Stimulated activated CD4-positive, alpha-beta T cell treated with anti-CD3 and anti-CD28 coated beads, Interleukin-2, amount 100 ng/mL, for 4 hours (primary cell): ENCODE data around the gene SHMT1.
"Not testable (repeated sequence)": the region's sequence is repeated elsewhere in the genome, so short reads cannot be mapped to it uniquely, and the experiment has no call there.

ENCODE experiments used
- DNase-seq: peaks from one replicate; pipeline ENCODE4 v3.0.0-alpha.2; 2020; ENCODE audit warnings: low read depth

The SHMT1 gene

GRCh38 chr17:18378205-18378505 is 14.8 kb upstream of the SHMT1 start:
- DNase-seq: no peak

DNA sequence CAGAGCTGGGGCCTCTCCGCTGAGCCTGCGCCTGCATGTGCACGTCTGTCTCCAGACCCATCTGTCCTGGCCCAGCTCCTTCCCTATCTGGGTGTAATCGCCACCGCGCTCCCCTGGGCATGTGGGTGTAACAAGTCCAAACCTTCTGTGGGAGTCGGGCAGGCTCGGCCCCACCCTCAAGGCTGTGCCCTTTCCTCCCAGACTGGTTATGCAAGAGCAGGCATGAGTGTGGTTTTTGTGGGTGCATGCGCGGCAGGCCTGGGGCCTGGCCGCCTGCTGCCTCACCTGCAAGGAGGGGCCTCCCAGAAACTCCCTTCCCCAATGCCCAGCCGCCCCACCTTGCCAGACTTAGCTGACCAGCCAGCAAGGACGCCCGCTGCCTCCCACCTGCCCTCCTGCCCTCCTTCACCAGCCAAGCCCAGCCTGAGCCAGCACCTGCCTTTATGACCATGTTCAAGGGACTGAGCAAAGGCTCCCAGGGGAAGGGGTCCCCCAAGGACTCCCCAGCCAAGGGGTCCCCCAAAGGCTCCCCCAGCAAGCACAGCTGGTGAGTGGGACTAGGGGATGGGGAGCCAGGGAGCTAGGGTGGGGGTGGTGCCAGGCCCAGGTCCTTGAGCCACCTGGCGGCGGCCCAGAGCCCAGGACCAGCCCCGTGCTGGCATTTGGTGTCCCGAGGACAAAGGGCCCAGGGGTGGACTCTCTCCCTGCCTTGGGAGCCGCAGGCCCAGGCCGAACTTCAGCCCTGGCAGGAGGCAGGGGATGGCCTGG is 14.3 kb upstream of the SHMT1 start, which contains the start of gene EVPLL:
Gene EVPLL, plus strand, starts transcription at position 342 of the 768 bp plus-strand sequence. CDS start 3,160 bp downstream, outside the sequence.
- no peak for DNase-seq

GRCh38 chr17:18374216-18374615 is 10.9 kb upstream of the SHMT1 start:
- DNase-seq: no peak

DNA sequence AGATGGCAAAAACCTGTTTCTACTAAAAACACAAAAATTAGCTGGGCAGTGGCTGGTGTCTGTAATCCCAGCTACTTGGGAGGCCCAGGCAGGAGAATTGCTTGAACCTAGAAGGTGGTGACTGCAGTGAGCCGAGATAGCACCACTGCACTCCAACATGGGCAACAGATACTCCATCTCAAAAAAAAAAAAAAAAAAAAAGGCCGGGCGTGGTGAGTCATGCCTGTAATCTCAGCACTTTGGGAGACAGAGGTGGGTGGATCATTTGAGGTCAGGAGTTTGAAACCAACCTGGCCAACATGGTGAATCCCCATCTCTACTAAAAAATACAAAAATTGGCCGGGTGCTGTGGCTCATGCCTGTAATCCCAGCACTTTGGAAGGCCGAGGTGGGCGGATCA is 9.8 kb upstream of the SHMT1 start:
- DNase-seq: not testable (repeated sequence)

DNA sequence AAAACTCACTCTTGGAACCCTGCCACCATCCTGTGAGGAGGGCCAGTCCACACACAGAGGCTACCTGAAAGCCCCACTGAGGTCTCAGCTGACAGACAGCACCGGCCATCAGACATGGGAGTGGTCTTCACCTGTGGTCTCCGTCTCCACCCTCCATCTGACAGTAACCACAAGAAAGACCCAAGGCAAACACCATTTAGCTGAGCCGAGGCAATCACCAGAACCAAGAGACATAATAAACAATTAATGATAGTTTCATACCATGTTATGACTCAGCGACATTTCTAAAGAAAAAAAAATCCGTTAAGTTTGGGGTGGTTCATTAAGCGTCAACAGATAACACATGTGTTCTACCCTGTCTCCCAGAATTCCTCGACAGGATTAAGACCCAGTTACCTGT is 8.1 kb upstream of the SHMT1 start:
- DNase-seq: no peak

DNA sequence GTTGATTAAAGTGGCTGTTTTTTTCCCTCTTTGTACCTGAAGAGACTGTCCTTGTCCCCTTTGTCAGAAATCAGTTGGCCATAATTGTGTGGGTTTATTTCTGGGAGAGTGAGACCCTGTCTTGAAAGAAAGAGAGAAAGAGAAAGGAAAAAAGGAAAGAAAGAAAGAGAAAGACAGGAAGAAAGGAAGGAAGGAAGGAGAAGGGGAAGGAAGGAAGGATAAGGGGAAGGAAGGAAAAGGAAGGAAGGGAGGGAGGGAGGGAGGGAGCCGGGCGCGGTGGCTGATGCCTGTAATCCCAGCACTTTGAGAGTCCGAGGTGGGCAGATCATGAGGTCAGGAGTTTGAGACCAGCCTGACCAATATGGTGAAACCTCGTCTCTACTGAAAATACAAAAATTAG is 7.4 kb upstream of the SHMT1 start:
- DNase-seq: no peak

DNA sequence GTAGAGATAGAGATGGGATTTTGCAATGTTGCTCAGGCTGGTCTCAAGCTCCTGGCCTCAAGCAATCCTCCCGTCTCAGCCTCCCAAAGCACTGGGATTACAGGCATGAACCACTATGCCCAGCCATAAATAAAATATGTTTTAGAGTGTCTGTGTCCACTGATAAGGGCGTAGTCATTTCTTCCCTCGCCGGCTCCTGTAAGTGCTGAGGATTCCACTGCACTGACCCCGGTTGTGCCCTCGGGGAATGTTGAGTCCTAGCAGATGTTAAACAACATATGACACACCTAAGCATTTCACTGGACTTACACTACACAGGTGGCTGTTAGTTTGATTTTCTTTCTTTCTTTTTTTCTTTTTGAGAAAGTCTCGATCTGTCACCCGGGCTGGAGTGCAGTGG is 5.6 kb upstream of the SHMT1 start:
- DNase-seq: no peak

DNA sequence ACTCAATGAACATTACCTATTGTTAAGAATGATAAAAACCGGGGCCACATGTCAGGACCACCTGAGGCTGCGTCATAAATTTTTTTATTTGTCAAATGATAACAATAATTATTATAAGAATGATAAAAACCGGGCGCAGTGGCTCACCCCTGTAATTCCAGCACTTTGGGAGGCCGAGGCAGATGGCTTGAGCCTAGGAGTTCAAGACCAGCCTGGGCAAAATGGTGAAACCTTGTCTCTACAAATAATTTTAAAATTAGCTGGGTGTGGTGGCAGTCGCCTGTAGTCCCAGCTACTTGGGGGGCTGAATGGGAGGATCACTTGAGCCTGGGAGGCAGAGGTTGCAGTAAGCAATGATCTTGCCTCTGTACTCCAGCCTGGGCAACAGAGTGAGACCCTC is 816 bp upstream of the SHMT1 start:
- DNase-seq: no peak

DNA sequence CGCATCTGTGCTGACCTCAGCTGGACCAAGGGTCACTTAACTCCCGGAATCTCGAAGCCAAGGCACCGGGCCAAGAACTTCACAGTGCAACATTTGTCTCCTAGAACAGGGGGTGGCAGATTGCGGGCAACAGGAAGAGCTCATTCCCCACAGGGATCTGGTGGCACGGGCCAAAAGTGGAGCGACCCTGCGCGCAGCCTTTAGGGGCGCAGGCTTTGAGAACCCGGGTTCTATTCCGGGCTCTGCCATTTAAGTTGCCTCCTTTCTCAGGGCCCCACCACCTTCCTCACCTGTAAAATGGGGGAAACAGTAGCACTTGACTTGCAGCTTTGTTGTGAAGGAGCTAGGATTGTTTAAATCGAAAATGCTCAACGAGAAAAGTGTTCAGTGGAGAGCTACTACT is 651 bp downstream of the SHMT1 start:
- no peak for DNase-seq

GRCh38 chr17:18361837-18362697 is 1.3 kb downstream of the SHMT1 start:
- no peak for DNase-seq

DNA sequence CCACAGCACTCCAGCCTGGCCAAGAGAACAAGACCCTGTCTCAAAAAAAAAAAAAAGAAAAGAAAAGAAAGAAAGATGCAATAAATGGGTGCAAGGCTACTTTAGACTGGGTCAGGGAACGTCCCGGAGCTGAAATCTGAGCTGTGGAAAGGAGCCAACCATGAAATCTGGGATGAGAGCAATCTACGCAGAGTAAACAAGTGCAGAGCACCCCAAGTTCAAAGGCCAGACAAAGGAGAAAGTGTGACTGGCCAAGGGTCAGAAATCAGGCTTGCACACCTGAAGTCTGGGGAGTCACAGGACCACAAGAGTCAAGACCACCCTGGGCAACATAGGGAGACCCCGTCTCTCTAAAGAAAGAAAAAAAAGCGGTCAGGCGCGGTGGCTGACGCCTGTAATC is 2.8 kb downstream of the SHMT1 start:
- no peak for DNase-seq

DNA sequence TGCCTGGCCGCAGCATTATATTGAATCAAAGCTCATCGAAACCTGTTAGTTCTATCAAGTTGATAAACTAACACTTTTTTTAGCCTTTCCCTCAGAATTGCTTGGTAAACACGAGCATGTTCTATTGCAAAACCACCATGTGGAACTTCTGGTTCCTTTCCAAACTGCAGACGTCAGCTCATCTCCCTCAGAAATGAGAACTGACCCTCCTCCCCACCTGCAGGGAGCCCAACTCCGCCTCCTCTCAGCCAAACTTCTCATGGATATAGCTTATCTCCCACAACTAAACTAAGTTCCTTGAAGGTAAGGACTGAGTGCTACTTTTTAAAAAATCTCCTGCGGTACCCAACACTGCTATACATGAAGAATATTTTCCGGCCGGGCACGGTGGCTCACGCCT is 6.7 kb downstream of the SHMT1 start:
- no peak for DNase-seq

DNA sequence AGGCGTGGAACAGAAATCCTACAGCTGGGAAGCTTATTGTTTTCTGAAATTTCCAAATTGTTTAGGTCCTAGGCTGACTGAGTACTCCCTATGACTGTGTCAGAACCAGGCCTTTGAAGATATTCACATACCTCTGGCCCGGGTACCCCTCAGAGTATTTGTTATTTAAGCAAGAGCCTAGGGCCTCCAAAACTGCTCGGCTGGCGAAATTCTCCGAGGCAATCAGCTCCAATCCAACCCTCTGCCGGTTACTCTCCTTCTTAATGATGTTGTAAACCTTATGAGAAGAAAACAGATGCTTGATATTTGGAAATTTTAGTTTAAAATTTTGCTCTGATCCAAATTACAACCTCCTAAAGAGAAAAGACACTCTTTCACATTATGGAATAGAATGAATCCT is 9.8 kb downstream of the SHMT1 start:
- no peak for DNase-seq

DNA sequence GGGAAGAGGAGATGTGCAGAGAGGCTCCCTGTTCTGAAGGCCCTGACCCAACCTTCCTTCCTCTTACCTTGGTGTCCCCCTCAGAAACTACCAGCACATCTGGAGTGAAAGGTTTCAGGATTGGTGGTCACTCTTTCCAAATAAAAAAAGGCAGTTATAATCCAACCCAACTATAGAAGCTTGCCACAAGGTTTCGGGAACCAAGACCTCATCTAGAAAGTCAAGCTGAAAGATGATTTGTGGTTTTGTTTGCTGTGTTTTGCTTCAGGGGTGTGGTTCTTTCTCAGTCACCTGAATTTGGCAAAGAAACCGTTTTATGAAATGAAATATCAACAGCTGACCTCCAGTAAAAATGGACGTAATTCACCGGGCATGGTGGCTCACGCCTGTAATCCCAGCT is 19.3 kb downstream of the SHMT1 start:
- no peak for DNase-seq

DNA sequence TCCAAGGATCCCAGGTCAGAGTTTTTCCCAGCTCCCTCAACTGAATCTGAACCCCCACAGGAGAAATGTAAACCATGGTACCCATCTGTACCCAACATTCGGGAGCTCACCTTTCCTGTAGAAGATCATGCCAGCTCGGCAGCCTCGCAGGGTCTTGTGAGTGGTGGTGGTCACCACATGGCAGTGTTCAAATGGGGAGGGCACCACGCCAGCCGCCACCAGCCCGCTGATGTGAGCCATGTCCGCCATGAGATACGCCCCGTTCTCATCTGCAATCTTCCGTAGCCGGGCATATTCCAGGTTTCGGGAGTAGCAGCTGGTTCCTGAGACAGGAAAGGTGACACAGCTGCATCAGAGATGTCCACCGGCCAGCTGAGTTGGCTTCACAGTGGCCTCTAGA is 23.4 kb downstream of the SHMT1 start:
- no peak for DNase-seq

- DNase-seq: not testable (repeated sequence)
These were observed 25.2 kb downstream of the SHMT1 start for GRCh38 chr17:18338158-18338557.

GRCh38 chr17:18332909-18333489 is 30.4 kb downstream of the SHMT1 start:
- DNase-seq: no peak

DNA sequence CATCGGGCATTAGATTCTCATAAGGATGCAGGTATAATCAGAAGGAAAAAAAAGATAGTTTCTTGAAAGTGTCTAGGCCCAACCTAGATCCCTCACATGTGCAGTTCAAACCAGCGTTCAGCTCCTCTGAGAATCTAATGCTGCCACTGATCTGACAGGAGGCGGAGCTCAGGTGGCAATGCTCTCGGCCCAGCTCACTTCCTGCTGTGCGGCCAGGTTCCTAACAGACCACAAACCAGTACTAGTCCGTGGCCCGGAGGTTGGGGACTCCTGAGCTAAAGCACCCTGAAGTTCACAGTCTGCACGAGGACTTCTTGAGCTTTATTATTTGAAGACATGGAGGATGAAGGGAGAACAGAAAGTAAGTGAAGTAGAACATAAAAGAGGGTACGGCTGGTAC is 31.5 kb downstream of the SHMT1 start:
- DNase-seq: no peak

DNA sequence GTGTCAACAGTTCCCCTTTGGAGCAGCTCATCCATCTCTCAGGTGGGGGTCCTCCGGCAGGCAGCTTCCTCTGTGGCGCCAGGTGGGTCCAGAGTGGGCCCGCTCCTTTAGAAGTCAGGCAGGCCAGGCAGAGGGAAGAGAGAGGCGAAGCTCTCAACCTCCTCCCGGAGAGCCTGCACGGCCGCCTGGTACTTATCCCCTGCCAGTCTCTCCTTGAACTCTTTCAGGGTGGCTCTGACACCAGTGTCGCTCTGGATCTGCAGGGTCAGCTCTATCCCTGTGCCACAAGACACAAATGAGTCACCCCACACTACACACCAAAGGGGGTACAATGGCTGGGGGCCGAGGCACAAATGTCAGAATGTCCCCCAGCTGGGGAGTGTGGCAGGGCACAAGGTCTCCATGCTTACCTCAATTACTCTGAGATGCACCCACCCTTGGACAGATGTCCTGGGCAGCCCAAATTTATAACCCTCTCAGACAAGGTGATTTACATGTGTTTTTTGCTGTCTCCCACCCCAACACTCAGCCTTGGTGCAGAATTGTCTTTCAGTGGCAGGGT is 34.6 kb downstream of the SHMT1 start:
- DNase-seq: no peak

DNA sequence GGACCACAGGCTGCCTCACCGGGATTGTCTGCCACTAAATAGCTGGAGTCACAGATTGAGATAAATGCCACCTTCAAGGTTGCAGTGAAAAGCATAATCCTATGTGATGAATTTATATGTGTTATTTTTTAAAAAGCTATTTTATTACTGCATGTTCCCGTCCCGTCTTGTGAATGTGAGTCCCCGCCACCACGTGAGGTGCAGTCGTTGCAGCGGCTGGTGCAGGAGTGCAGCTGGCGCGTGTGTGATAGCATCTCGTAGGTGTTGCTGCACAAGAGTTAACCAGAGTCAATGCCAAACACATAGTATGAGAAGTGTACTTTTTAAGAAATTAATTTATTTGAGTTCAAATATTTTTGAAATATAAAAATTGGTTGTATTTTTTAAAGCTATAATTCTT is 35.8 kb downstream of the SHMT1 start:
- no peak for DNase-seq

- no peak for DNase-seq
These were observed 36.3 kb downstream of the SHMT1 start for GRCh38 chr17:18327093-18327492.

GRCh38 chr17:18326572-18326971 is 36.8 kb downstream of the SHMT1 start:
- DNase-seq: no peak

GRCh38 chr17:18326039-18326438 is 37.3 kb downstream of the SHMT1 start:
- no peak for DNase-seq
